KMS-11 (cell line): ENCODE measurements around the gene ITGA4.

Experiments used
- H2AFZ ChIP-seq: fragments of 200-600 bp; sonication (generic); 2 replicates; pipeline ENCODE4 v1.6.1; 2016; ENCODE audit warnings: antibody characterized with exemption, mixed run types, low read depth
- H3K27ac ChIP-seq: fragments of 200-600 bp; sonication (generic); 2 replicates; pipeline ENCODE4 v1.6.1; 2016; ENCODE audit warnings: mild to moderate bottlenecking, mixed run types
- H3K27me3 ChIP-seq: fragments of 200-600 bp; sonication (generic); 2 replicates; pipeline ENCODE4 v1.6.1; 2017; ENCODE audit warnings: mild to moderate bottlenecking, low read depth, mixed run types, moderate library complexity; ENCODE audit not compliant: insufficient read depth
- H3K36me3 ChIP-seq: fragments of 200-600 bp; sonication (generic); 2 replicates; pipeline ENCODE4 v1.6.1; 2017; ENCODE audit warnings: mild to moderate bottlenecking, mixed run types; ENCODE audit not compliant: insufficient read depth
- H3K4me1 ChIP-seq: fragments of 200-600 bp; sonication (generic); 2 replicates; pipeline ENCODE4 v1.6.1; 2016; ENCODE audit warnings: mild to moderate bottlenecking, low read depth, mixed run types; ENCODE audit not compliant: poor library complexity, severe bottlenecking
- H3K4me2 ChIP-seq: fragments of 200-600 bp; sonication (generic); 2 replicates; pipeline ENCODE4 v1.7.0; 2016; ENCODE audit warnings: mild to moderate bottlenecking, mixed run types
- H3K4me3 ChIP-seq: fragments of 200-600 bp; sonication (generic); IDR thresholded peaks from 2 replicates; pipeline ENCODE4 v1.6.1; 2017; ENCODE audit warnings: low read depth, low read length, mixed read lengths; ENCODE audit not compliant: insufficient read depth
- H3K79me2 ChIP-seq: fragments of 200-600 bp; sonication (generic); 2 replicates; pipeline ENCODE4 v1.6.1; 2016; ENCODE audit warnings: low read depth, mixed run types; ENCODE audit not compliant: insufficient read depth
- H3K9ac ChIP-seq: fragments of 200-600 bp; sonication (generic); 2 replicates; pipeline ENCODE4 v1.6.1; 2016; ENCODE audit warnings: mild to moderate bottlenecking, mixed run types
- H4K20me1 ChIP-seq: fragments of 200-600 bp; sonication (generic); 2 replicates; pipeline ENCODE4 v1.6.1; 2016; ENCODE audit warnings: mild to moderate bottlenecking, mixed run types; ENCODE audit not compliant: insufficient read depth
- CTCF ChIP-seq: fragments of 200-600 bp; sonication (generic); conservative IDR thresholded peaks from 2 replicates; pipeline ENCODE4 v1.6.1; 2017; ENCODE audit warnings: low read depth, mild to moderate bottlenecking, antibody characterized with exemption, low read length, moderate library complexity, mixed read lengths

ITGA4 gene

GRCh38 chr2:181454686-181455450 lies 2.3 kb upstream of the ITGA4 start:
- H3K79me2 ChIP-seq, result peaks cover 20% of the 10 kb centered on the region; the same call in 1 of the 2 replicates
- TF ChIP-seq CTCF, result no peak
- H3K27me3 ChIP-seq, result no peaks in the 10 kb centered on the region
- no peak overlapping the region for H3K4me2 ChIP-seq
- no peaks in the 10 kb centered on the region for H4K20me1 ChIP-seq
- H3K4me1 ChIP-seq, result peaks cover 32% of the 10 kb centered on the region
- H3K27ac ChIP-seq, result no peak overlapping the region
- H2AFZ ChIP-seq, result no peak overlapping the region
- H3K9ac ChIP-seq, result no peak overlapping the region
- no peaks in the 10 kb centered on the region for H3K36me3 ChIP-seq
- H3K4me3 ChIP-seq, result no peak overlapping the region

GRCh38 chr2:181456660-181457120 lies 496 bp upstream of the ITGA4 start:
- Histone ChIP-seq H3K79me2 (peaks cover 20% of the 10 kb centered on the region; the same call in 1 of the 2 replicates), H3K4me1 (peaks cover 42% of the 10 kb centered on the region), H3K4me3 (peak overlapping the region; percentile 89), H4K20me1 (no peaks in the 10 kb centered on the region), H3K36me3 (no peaks in the 10 kb centered on the region), H3K27ac (peak overlapping the region; percentile 81), H3K9ac (peak overlapping the region; percentile 85), H3K4me2 (peak overlapping the region; percentile 81), H3K27me3 (no peaks in the 10 kb centered on the region), H2AFZ (peak overlapping the region; percentile 98)
- TF ChIP-seq CTCF, result no peak

GRCh38 chr2:181457741-181458425 lies 697 bp downstream of the ITGA4 start:
- no peak for TF ChIP-seq CTCF
- Histone ChIP-seq H3K36me3 (no peaks in the 10 kb centered on the region), H2AFZ (peak overlapping the region; percentile 98), H3K4me3 (peak overlapping the region; percentile 81), H3K27ac (peak overlapping the region; percentile 81), H3K4me1 (peaks cover 49% of the 10 kb centered on the region), H4K20me1 (no peaks in the 10 kb centered on the region), H3K9ac (peak overlapping the region; percentile 85), H3K27me3 (no peaks in the 10 kb centered on the region), H3K79me2 (peaks cover 26% of the 10 kb centered on the region; the same call in 1 of the 2 replicates), H3K4me2 (peak overlapping the region; percentile 90)

- Histone ChIP-seq H2AFZ (peak overlapping the region; percentile 98), H3K36me3 (no peaks in the 10 kb centered on the region), H3K4me2 (peak overlapping the region; percentile 90), H3K27me3 (no peaks in the 10 kb centered on the region), H4K20me1 (no peaks in the 10 kb centered on the region), H3K4me3 (no peak overlapping the region), H3K79me2 (peaks cover 27% of the 10 kb centered on the region; the same call in 1 of the 2 replicates), H3K9ac (peak overlapping the region; percentile 85; the same call in 1 of the 2 replicates), H3K27ac (no peak overlapping the region), H3K4me1 (peaks cover 49% of the 10 kb centered on the region)
- no peak for TF ChIP-seq CTCF
Observed at GRCh38 chr2:181458871-181459270, 1.7 kb downstream of the ITGA4 start.
